CD14-positive monocyte (primary cell): ENCODE data around the gene ELMO3. TPM values are rescaled to one million over a fixed set of nuclear protein-coding genes. Genes with fewer than 3 reads are reported as not detected.

Experiments used
- DNase-seq, 3 donors: peaks; one replicate each; pipeline ENCODE4 v3.0.0-alpha.2; 2011 to 2022
- H2AFZ ChIP-seq: 2 replicates; pipeline ENCODE4 v1.6.0; 2012; ENCODE audit warnings: mild to moderate bottlenecking, low read depth, low read length, inconsistent platforms; ENCODE audit not compliant: insufficient read depth, poor library complexity, severe bottlenecking
- H3K27ac ChIP-seq, 2 donors: 1 replicate in 1 of 2; 2 replicates in 1 of 2; pipeline ENCODE4 v1.5.1; 2012 to 2013; ENCODE audit warnings: low read length in 2 of 2, control low read depth in 1 of 2, inconsistent platforms in 1 of 2, low read depth in 1 of 2, mild to moderate bottlenecking in 1 of 2
- H3K27me3 ChIP-seq, 2 donors: one replicate each; pipeline versions ENCODE4 v1.6.0 to v1.6.1; 2011 to 2013; ENCODE audit warnings: low read length in 2 of 2; ENCODE audit not compliant: control insufficient read depth in 2 of 2, insufficient read depth in 2 of 2
- H3K36me3 ChIP-seq, 2 donors: replicated peaks in 1 of 2; 1 replicate in 1 of 2; 2 replicates in 1 of 2; pipeline versions ENCODE4 v1.5.1 to v1.6.1; 2012 to 2013; ENCODE audit warnings: low read length in 2 of 2, control low read depth in 1 of 2, inconsistent platforms in 1 of 2, mild to moderate bottlenecking in 1 of 2; ENCODE audit not compliant: insufficient read depth in 2 of 2, control insufficient read depth in 1 of 2
- H3K4me1 ChIP-seq, 2 donors: 1 replicate in 1 of 2; 2 replicates in 1 of 2; pipeline versions ENCODE4 v1.5.1 to v1.6.1; 2012 to 2013; ENCODE audit warnings: low read length in 2 of 2, control low read depth in 1 of 2, inconsistent platforms in 1 of 2, mild to moderate bottlenecking in 1 of 2, moderate library complexity in 1 of 2; ENCODE audit not compliant: insufficient read depth in 2 of 2, control insufficient read depth in 1 of 2
- H3K4me2 ChIP-seq: replicated peaks from 2 replicates; pipeline ENCODE3; 2012; ENCODE audit warnings: low read length, moderate library complexity, mild to moderate bottlenecking; ENCODE audit not compliant: poor library complexity, severe bottlenecking; ENCODE audit errors: extremely low read depth
- H3K4me3 ChIP-seq, 3 experiments: fragments of 200-600 bp in 1 of 3; sonication (generic) in 1 of 3; replicated peaks in 1 of 3; 1 replicate in 2 of 3; 2 replicates in 1 of 3; pipeline ENCODE4 v1.5.1; 2011 to 2013; ENCODE audit warnings: low read length in 3 of 3, mild to moderate bottlenecking in 3 of 3, control low read depth in 2 of 3, low read depth in 2 of 3, inconsistent platforms in 1 of 3, moderate library complexity in 1 of 3
- H3K79me2 ChIP-seq: 2 replicates; pipeline ENCODE4 v1.6.0; 2012; ENCODE audit warnings: mild to moderate bottlenecking, control low read depth, inconsistent platforms, low read length, moderate library complexity; ENCODE audit not compliant: insufficient read depth
- H3K9ac ChIP-seq: 2 replicates; pipeline ENCODE4 v1.6.0; 2017; ENCODE audit warnings: low read length, mild to moderate bottlenecking; ENCODE audit not compliant: insufficient read depth, poor library complexity, severe bottlenecking
- H3K9me3 ChIP-seq, 2 donors: replicated peaks in 1 of 2; 1 replicate in 1 of 2; 2 replicates in 1 of 2; pipeline versions ENCODE4 v1.5.1 to v1.6.1; 2012 to 2013; ENCODE audit warnings: low read length in 2 of 2, control low read depth in 1 of 2; ENCODE audit not compliant: control insufficient read depth in 1 of 2, insufficient read depth in 1 of 2
- H4K20me1 ChIP-seq: 2 replicates; pipeline ENCODE4 v1.6.0; 2012; ENCODE audit warnings: mild to moderate bottlenecking, low read length, control low read depth, moderate library complexity; ENCODE audit not compliant: insufficient read depth
- H3K27ac Mint-ChIP-seq, 7 donors: one replicate each; pipeline ENCODE4 v1.8.0; 2020; ENCODE audit warnings: mild to moderate bottlenecking in 7 of 7, mixed read lengths in 7 of 7, moderate library complexity in 6 of 7, inconsistent platforms in 2 of 7
- H3K27me3 Mint-ChIP-seq, 3 donors: one replicate each; pipeline ENCODE4 v1.8.0; 2021 to 2022; ENCODE audit warnings: low read depth in 3 of 3, mild to moderate bottlenecking in 3 of 3, mixed read lengths in 3 of 3, moderate library complexity in 3 of 3, inconsistent platforms in 1 of 3
- H3K36me3 Mint-ChIP-seq, 2 donors: one replicate each; pipeline ENCODE4 v1.8.0; 2020; ENCODE audit warnings: mixed read lengths in 2 of 2, inconsistent platforms in 1 of 2, mild to moderate bottlenecking in 1 of 2
- H3K4me1 Mint-ChIP-seq: one replicate; pipeline ENCODE4 v1.8.0; 2020; ENCODE audit warnings: mild to moderate bottlenecking, mixed read lengths
- H3K4me3 Mint-ChIP-seq, 2 donors: one replicate each; pipeline ENCODE4 v1.8.0; 2020; ENCODE audit warnings: mild to moderate bottlenecking in 2 of 2, mixed read lengths in 2 of 2, moderate library complexity in 1 of 2
- H3K9me3 Mint-ChIP-seq, 7 donors: one replicate each; pipeline ENCODE4 v1.8.0; 2020 to 2022; ENCODE audit warnings: mixed read lengths in 7 of 7, mild to moderate bottlenecking in 6 of 7, moderate library complexity in 6 of 7, inconsistent platforms in 2 of 7
- whole genome bisulfite sequencing: methylation state at CpG from one replicate; pipeline ENCODE4 v1.1.5; 2013; ENCODE audit warnings: missing lambda C conversion rate; ENCODE audit not compliant: insufficient coverage; 5-methylcytosine and 5-hydroxymethylcytosine counted together
- intact Hi-C, 2 donors: fragments of 100-400 bp; cut with micrococcal nuclease; formaldehyde crosslinking; loops; one replicate each; pipeline versions ENCODE4 v1.15.0 to v1.15.1; 2023
- polyA plus RNA-seq, 3 donors: library from polyadenylated mRNA; depleted of rRNA in 1 of 3; unstranded in 2 of 3; stranded (reverse) in 1 of 3; fragments of 300-500 nt in 2 of 3; fragments of >200 nt in 1 of 3; fragmentation: Illumina TruSeq in 2 of 3; gene quantifications; 1 replicate in 2 of 3; 2 replicates in 1 of 3; pipeline ENCODE4 v1.2.3, GENCODE V29; 2012 to 2021
- TF ChIP-seq, protein P1 (sequence below): fragments of 200-600 bp; IDR thresholded peaks from one replicate; pipeline ENCODE4 v1.8.0; 2022; ENCODE audit warnings: antibody characterized with exemption, mild to moderate bottlenecking

Gene ELMO3
- polyA plus RNA-seq, 3 donors, result 0.15 to 7.0 TPM; not detected in 1

DNA sequence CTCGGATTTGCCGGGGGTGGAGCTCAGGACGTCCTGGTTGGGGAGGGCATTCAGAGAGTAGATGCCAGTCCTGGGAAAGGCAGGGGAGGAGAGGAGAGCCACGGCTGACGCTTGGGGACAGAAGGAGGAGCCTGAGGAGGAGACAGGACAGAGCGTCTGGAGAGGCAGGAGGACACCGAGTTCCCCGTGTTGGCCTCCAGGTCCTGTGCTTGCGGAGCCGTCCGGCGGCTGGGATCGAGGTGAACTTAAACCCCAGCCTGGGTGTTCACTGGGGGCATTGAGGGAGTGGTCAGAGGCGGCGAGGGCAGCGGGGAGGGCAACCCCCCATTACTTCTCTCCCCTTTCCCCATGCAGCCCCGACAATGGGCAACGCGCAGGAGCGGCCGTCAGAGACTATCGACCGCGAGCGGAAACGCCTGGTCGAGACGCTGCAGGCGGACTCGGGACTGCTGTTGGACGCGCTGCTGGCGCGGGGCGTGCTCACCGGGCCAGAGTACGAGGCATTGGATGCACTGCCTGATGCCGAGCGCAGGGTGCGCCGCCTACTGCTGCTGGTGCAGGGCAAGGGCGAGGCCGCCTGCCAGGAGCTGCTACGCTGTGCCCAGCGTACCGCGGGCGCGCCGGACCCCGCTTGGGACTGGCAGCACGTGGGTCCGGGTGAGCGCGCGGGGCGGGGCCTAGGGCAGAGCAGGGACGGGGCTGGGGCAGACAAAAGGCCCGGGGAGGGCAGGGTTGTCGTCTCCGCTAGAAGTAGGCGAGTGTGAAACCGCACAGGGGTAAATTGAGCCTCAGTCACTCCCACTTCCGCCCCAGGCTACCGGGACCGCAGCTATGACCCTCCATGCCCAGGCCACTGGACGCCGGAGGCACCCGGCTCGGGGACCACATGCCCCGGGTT lies 24.9 kb upstream of the ELMO3 start:
- Mint-ChIP-seq H3K27me3 (peaks cover 53 to 89% (median 66%) of the 10 kb centered on the region in 3 donors), H3K4me1 (peaks cover 57% of the 10 kb centered on the region), H3K4me3 (peak overlapping the region; percentile 80 to 93), H3K36me3 (peaks cover 30 to 36% of the 10 kb centered on the region in 2 donors), H3K27ac (peak overlapping the region in 6 of 7 donors; percentile 70 to 90 (median 80)), H3K9me3 (peaks cover 0 to 19% (median 5%) of the 10 kb centered on the region in 7 donors)
- H2AFZ ChIP-seq, result peak overlapping the region; percentile 70
- peak overlapping the region; percentile 11 to 69 (median 35) for H3K4me3 ChIP-seq
- DNase-seq, result peak; percentile 78 to 83 (median 81)
- H3K4me1 ChIP-seq, result peaks cover 69 to 77% of the 10 kb centered on the region in 2 donors
- intact Hi-C loops, result no loop called here
- H3K27me3 ChIP-seq, result peaks cover 13 to 57% of the 10 kb centered on the region in 2 donors
- TF ChIP-seq, protein P1, sequence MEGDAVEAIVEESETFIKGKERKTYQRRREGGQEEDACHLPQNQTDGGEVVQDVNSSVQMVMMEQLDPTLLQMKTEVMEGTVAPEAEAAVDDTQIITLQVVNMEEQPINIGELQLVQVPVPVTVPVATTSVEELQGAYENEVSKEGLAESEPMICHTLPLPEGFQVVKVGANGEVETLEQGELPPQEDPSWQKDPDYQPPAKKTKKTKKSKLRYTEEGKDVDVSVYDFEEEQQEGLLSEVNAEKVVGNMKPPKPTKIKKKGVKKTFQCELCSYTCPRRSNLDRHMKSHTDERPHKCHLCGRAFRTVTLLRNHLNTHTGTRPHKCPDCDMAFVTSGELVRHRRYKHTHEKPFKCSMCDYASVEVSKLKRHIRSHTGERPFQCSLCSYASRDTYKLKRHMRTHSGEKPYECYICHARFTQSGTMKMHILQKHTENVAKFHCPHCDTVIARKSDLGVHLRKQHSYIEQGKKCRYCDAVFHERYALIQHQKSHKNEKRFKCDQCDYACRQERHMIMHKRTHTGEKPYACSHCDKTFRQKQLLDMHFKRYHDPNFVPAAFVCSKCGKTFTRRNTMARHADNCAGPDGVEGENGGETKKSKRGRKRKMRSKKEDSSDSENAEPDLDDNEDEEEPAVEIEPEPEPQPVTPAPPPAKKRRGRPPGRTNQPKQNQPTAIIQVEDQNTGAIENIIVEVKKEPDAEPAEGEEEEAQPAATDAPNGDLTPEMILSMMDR, result peak; percentile 10
- H3K27ac ChIP-seq, result peak overlapping the region; percentile 29 to 31
- no peaks in the 10 kb centered on the region for H3K79me2 ChIP-seq
- H3K36me3 ChIP-seq, result no peaks in the 10 kb centered on the region
- under 1% methylated on average over 63 of the region's 71 CpGs for whole genome bisulfite sequencing
- H3K4me2 ChIP-seq, result peak overlapping the region; percentile 75
- H4K20me1 ChIP-seq, result peaks cover 29% of the 10 kb centered on the region
- H3K9me3 ChIP-seq, result no peaks in the 10 kb centered on the region
- peak overlapping the region; percentile 15 for H3K9ac ChIP-seq

DNA sequence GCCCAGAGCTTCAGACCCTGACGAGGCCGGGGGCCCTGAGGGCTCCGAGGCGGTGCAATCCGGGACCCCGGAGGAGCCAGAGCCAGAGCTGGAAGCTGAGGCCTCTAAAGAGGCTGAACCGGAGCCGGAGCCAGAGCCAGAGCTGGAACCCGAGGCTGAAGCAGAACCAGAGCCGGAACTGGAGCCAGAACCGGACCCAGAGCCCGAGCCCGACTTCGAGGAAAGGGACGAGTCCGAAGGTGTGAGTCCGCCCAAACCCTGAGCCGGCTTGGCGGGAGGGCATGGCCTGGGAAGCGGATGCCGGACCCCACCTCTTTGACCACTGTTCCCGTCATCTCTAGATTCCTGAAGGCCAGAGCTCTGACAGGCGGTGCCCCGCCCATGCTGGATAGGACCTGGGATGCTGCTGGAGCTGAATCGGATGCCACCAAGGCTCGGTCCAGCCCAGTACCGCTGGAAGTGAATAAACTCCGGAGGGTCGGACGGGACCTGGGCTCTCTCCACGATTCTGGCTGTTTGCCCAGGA lies 24.2 kb upstream of the ELMO3 start:
- peaks cover 0 to 19% (median 5%) of the 10 kb centered on the region in 7 donors for H3K9me3 Mint-ChIP-seq
- Histone ChIP-seq H3K4me2 (peak overlapping the region; percentile 75), H2AFZ (peak overlapping the region; percentile 70), H3K9me3 (no peaks in the 10 kb centered on the region), H3K79me2 (no peaks in the 10 kb centered on the region), H3K36me3 (no peaks in the 10 kb centered on the region), H3K4me3 (peak overlapping the region in 2 of 3 experiments; percentile 15 to 69), H3K4me1 (peaks cover 62 to 70% of the 10 kb centered on the region in 2 donors), H3K27ac (no peak overlapping the region), H3K9ac (peak overlapping the region; percentile 15), H3K27me3 (peaks cover 13 to 52% of the 10 kb centered on the region in 2 donors), H4K20me1 (peaks cover 32% of the 10 kb centered on the region)
- H3K4me3 Mint-ChIP-seq, result peak overlapping the region; percentile 80 to 93
- WGBS, result 32% methylated on average over 31 of the region's 31 CpGs
- intact Hi-C loops, result no loop called here
- DNase-seq, result no peak
- H3K27ac Mint-ChIP-seq, result no peak overlapping the region
- peaks cover 34 to 37% of the 10 kb centered on the region in 2 donors for H3K36me3 Mint-ChIP-seq
- H3K4me1 Mint-ChIP-seq, result peaks cover 50% of the 10 kb centered on the region
- TF ChIP-seq, protein P1, result no peak
- peaks cover 50 to 89% (median 63%) of the 10 kb centered on the region in 3 donors for H3K27me3 Mint-ChIP-seq
